Pons (tissue), 1 donor: ENCODE measurements around the gene ARL3.

Experiments used
- DNase-seq: peaks from one replicate; pipeline ENCODE4 v3.0.0-alpha.2; 2016; ENCODE audit warnings: low spot score

The ARL3 gene

GRCh38 chr10:102650655-102651454 lies 63.3 kb downstream of the ARL3 start:
- DNase-seq, result no peak

- no peak for DNase-seq
Observed at GRCh38 chr10:102649797-102650654, 64.2 kb downstream of the ARL3 start.

- peak; percentile 85 for DNase-seq
Observed at GRCh38 chr10:102648889-102649796, 65.1 kb downstream of the ARL3 start.

GRCh38 chr10:102648269-102648888 lies 65.8 kb downstream of the ARL3 start:
- DNase-seq, result no peak

GRCh38 chr10:102647443-102648268 lies 66.5 kb downstream of the ARL3 start:
- no peak for DNase-seq

GRCh38 chr10:102646610-102647442 lies 67.4 kb downstream of the ARL3 start:
- peak; percentile 57 for DNase-seq

- DNase-seq, result peak; percentile 62
Observed at GRCh38 chr10:102645741-102646609, 68.2 kb downstream of the ARL3 start.

GRCh38 chr10:102645388-102645740 lies 68.8 kb downstream of the ARL3 start:
- DNase-seq, result peak; percentile 91

- DNase-seq, result peak; percentile 75
Observed at GRCh38 chr10:102644646-102645387, 69.4 kb downstream of the ARL3 start.

GRCh38 chr10:102644066-102644645 lies 70.0 kb downstream of the ARL3 start, which contains the start of gene TRIM8:
TRIM8 (plus strand) TSS chr10:102644479; CDS start chr10:102644618, 139 bp downstream.
- no peak for DNase-seq

GRCh38 chr10:102643336-102644065 lies 70.7 kb downstream of the ARL3 start:
- DNase-seq, result peak; percentile 86

GRCh38 chr10:102642736-102643335 lies 71.4 kb downstream of the ARL3 start:
- DNase-seq, result no peak

- DNase-seq, result peak; percentile 99
Observed at GRCh38 chr10:102641880-102642735, 72.1 kb downstream of the ARL3 start.

- DNase-seq, result no peak
Observed at GRCh38 chr10:102641402-102641801, 72.8 kb downstream of the ARL3 start.

GRCh38 chr10:102639537-102639936 lies 74.7 kb downstream of the ARL3 start:
- no peak for DNase-seq
